Measurements from ENCODE around the gene PTH2. TPM values are rescaled to one million over a fixed set of nuclear protein-coding genes. Genes with fewer than 3 reads are reported as not detected.

The PTH2 gene
- total and polyA plus RNA-seq, 10 of the 15 experiments (the other 5 are each of a cell fraction or from before 2014, with no cell fraction given), result not detected

DNA sequence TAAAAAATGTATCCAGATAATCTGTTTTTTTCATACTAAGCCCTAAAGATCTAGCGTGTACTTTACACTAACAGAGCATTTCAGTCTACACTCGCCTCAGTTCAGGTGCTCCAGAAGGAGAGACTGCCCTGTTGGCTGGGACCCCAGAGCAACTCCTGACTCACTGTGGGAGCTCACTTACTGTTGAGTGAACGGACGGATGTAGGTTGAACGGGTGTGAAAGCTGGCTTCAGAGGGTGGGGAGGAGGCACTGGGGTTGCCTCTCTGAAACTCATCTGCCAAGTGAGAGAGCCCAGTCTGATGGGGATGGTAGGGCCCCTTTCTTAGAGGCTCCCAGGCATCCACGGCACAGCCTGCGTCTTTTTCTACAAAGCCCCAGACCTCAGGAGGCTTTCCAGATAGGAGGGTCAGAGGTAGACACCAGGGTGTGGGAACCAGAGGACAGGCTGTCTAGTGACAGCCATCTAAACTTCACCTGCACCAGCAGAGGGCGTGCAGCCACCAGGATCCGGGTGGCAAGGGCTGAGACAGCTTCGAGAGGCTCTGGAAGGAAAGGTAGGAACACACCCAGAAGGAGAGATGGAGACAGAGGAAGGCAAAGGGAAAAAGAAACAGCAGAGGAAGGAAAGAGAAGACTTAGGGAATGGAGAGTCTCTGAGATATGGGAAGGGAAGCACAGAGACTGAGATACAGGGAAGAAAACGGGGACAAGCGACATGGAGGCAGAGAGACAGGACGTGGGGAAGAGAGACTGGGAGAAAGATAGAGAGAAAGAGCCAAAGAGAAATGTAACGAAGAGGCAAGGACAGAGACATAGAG lies 31.5 kb downstream of the PTH2 start (continued):
- TF ChIP-seq, protein P1, sequence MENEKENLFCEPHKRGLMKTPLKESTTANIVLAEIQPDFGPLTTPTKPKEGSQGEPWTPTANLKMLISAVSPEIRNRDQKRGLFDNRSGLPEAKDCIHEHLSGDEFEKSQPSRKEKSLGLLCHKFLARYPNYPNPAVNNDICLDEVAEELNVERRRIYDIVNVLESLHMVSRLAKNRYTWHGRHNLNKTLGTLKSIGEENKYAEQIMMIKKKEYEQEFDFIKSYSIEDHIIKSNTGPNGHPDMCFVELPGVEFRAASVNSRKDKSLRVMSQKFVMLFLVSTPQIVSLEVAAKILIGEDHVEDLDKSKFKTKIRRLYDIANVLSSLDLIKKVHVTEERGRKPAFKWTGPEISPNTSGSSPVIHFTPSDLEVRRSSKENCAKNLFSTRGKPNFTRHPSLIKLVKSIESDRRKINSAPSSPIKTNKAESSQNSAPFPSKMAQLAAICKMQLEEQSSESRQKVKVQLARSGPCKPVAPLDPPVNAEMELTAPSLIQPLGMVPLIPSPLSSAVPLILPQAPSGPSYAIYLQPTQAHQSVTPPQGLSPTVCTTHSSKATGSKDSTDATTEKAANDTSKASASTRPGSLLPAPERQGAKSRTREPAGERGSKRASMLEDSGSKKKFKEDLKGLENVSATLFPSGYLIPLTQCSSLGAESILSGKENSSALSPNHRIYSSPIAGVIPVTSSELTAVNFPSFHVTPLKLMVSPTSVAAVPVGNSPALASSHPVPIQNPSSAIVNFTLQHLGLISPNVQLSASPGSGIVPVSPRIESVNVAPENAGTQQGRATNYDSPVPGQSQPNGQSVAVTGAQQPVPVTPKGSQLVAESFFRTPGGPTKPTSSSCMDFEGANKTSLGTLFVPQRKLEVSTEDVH (IDR thresholded peaks at IDR 0.05; ENCODE audit: low read depth, partially characterized antibody), result no peak
- TF ChIP-seq, protein P2, sequence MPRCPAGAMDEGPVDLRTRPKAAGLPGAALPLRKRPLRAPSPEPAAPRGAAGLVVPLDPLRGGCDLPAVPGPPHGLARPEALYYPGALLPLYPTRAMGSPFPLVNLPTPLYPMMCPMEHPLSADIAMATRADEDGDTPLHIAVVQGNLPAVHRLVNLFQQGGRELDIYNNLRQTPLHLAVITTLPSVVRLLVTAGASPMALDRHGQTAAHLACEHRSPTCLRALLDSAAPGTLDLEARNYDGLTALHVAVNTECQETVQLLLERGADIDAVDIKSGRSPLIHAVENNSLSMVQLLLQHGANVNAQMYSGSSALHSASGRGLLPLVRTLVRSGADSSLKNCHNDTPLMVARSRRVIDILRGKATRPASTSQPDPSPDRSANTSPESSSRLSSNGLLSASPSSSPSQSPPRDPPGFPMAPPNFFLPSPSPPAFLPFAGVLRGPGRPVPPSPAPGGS (IDR thresholded peaks at IDR 0.05; ENCODE audit: borderline replicate concordance, insufficient read depth, low read depth, low read length, poor library complexity, severe bottlenecking), result no peak
- no peak for TF ChIP-seq RAD51 (IDR thresholded peaks at IDR 0.05)
- TF ChIP-seq HDGF (IDR thresholded peaks at IDR 0.05), result peak; percentile 87; the same call in 1 of the 2 replicates
- no peak for TF ChIP-seq ZNF24 (IDR thresholded peaks at IDR 0.05)
- TF ChIP-seq SMAD1 (IDR thresholded peaks at IDR 0.05; ENCODE audit: low read depth, partially characterized antibody), result no peak
- TF ChIP-seq SMAD5 (IDR thresholded peaks at IDR 0.05; ENCODE audit: low read depth), result no peak
- no peak for TF ChIP-seq POLR2AphosphoS2 (IDR thresholded peaks at IDR 0.05; ENCODE audit: low read depth, low read length)
- TF ChIP-seq, protein P3, sequence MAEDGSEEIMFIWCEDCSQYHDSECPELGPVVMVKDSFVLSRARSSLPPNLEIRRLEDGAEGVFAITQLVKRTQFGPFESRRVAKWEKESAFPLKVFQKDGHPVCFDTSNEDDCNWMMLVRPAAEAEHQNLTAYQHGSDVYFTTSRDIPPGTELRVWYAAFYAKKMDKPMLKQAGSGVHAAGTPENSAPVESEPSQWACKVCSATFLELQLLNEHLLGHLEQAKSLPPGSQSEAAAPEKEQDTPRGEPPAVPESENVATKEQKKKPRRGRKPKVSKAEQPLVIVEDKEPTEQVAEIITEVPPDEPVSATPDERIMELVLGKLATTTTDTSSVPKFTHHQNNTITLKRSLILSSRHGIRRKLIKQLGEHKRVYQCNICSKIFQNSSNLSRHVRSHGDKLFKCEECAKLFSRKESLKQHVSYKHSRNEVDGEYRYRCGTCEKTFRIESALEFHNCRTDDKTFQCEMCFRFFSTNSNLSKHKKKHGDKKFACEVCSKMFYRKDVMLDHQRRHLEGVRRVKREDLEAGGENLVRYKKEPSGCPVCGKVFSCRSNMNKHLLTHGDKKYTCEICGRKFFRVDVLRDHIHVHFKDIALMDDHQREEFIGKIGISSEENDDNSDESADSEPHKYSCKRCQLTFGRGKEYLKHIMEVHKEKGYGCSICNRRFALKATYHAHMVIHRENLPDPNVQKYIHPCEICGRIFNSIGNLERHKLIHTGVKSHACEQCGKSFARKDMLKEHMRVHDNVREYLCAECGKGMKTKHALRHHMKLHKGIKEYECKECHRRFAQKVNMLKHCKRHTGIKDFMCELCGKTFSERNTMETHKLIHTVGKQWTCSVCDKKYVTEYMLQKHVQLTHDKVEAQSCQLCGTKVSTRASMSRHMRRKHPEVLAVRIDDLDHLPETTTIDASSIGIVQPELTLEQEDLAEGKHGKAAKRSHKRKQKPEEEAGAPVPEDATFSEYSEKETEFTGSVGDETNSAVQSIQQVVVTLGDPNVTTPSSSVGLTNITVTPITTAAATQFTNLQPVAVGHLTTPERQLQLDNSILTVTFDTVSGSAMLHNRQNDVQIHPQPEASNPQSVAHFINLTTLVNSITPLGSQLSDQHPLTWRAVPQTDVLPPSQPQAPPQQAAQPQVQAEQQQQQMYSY (CRISPR knock-in tag; IDR thresholded peaks at IDR 0.05), result no peak
- TF ChIP-seq IRF4 (IDR thresholded peaks at IDR 0.05; ENCODE audit: low read depth, low read length), result no peak
- no peak for TF ChIP-seq CEBPB (IDR thresholded peaks at IDR 0.05; ENCODE audit: borderline replicate concordance in 1 of 2, low read depth in 2 of 2, low read length in 2 of 2)
- no peak for TF ChIP-seq DPF2 (IDR thresholded peaks at IDR 0.05)
- TF ChIP-seq EED (IDR thresholded peaks at IDR 0.05; ENCODE audit: low read depth), result no peak
- TF ChIP-seq EP300 (IDR thresholded peaks at IDR 0.05; ENCODE audit: borderline replicate concordance in 1 of 2, control insufficient read depth in 1 of 2, low read depth in 2 of 2, low read length in 2 of 2), result no peak
- TF ChIP-seq SIN3A (IDR thresholded peaks at IDR 0.05; ENCODE audit: low read depth, low read length), result no peak
- TF ChIP-seq, protein P4, sequence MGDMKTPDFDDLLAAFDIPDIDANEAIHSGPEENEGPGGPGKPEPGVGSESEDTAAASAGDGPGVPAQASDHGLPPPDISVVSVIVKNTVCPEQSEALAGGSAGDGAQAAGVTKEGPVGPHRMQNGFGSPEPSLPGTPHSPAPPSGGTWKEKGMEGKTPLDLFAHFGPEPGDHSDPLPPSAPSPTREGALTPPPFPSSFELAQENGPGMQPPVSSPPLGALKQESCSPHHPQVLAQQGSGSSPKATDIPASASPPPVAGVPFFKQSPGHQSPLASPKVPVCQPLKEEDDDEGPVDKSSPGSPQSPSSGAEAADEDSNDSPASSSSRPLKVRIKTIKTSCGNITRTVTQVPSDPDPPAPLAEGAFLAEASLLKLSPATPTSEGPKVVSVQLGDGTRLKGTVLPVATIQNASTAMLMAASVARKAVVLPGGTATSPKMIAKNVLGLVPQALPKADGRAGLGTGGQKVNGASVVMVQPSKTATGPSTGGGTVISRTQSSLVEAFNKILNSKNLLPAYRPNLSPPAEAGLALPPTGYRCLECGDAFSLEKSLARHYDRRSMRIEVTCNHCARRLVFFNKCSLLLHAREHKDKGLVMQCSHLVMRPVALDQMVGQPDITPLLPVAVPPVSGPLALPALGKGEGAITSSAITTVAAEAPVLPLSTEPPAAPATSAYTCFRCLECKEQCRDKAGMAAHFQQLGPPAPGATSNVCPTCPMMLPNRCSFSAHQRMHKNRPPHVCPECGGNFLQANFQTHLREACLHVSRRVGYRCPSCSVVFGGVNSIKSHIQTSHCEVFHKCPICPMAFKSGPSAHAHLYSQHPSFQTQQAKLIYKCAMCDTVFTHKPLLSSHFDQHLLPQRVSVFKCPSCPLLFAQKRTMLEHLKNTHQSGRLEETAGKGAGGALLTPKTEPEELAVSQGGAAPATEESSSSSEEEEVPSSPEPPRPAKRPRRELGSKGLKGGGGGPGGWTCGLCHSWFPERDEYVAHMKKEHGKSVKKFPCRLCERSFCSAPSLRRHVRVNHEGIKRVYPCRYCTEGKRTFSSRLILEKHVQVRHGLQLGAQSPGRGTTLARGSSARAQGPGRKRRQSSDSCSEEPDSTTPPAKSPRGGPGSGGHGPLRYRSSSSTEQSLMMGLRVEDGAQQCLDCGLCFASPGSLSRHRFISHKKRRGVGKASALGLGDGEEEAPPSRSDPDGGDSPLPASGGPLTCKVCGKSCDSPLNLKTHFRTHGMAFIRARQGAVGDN (IDR thresholded peaks at IDR 0.05), result no peak
- TF ChIP-seq MTA2 (IDR thresholded peaks at IDR 0.05; ENCODE audit: low read depth), result 0 out of 2 replicates have a peak, but pooled peaks have one; percentile 14

Measured in GM12878 (cell line).